Measurements from ENCODE around the gene IQCH.

Gene IQCH

DNA sequence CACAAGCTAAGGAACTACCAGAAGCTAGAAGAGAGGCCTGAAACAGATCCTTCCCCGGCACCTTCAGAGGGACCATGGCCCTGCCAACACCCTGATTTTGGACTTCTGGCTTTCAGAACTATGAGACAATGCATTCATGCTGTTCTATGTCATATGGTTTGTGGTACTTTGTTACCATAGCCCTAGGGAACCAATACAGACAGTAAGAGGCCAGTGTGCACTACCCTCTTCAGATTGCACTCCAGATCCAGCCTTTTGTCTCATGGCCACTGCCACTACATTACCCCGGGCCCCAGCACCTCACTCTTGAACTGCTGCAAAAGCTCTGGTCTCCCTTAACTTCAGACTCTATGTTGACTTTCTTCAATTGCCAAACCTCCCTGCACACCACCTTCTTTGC, 24.1 kb upstream of the IQCH start:
- TF ChIP-seq GATA3 (IDR thresholded peaks at IDR 0.05; ENCODE audit: low read depth, low read length) (no peak), GATA2 (IDR thresholded peaks at IDR 0.05; ENCODE audit: low read depth, low read length) (no peak)

DNA sequence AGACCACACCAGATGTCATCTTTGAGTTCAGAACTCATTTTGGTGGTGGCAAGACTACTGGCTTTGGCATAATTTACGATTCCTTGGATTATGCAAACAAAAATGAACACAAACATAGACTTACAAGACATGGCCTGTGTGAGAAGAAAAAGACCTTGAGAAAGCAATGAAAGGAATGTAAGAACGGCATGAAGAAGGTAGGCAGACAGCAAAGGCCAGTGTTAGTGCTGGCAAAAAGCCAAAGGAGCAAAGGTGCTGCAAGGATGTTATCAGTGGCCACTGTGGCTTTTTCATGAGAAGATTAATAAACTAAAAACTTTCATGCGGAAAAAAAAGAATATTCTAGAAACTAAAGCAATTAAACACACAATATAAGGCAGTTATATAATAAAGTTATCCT, 22.0 kb upstream of the IQCH start:
- TF ChIP-seq GATA2 (IDR thresholded peaks at IDR 0.05; ENCODE audit: low read depth, low read length) (no peak), GATA3 (IDR thresholded peaks at IDR 0.05; ENCODE audit: low read depth, low read length) (no peak)

DNA sequence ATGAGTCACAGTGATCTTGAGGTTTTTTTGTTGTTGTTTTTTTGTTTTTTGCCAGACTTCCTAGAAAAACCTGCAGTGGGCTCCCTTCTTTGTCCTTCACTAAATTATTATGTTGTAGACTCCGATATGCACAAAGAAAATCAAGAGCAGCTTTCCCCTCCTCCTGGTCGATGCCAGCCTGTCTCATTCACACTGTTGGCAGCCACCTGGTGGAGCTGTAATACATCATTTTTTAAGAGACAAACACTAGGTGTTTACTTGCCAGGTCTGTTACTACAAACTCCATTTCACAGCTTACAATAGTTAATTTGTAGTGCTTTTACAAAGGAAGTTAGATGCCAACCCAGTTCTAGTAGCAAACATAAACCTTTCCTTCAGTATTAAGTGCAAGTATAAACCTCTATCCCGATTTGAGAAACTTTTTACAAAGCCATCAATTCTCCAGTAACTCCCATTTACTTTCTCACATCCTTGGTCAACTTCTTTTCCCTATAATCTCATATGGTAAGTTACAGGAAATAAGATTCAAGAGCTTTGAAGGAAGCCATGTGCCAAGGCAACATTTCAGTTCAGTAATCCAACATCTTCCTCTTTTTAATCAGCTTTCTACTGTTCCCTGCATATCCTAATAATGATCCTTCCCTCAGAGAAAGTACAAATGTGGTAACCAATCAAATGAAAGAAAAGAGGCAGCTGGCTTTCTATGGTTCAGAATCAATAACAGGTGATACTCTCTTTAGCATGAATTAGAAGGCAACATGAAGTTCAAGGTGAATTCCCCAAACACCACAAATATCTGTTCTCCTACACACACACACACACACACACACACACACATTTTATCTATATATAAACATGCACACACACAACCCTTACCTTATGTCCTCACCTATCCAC, 14.1 kb upstream of the IQCH start:
- TF ChIP-seq GATA3 (IDR thresholded peaks at IDR 0.05; ENCODE audit: low read depth, low read length) (no peak), GATA2 (IDR thresholded peaks at IDR 0.05; ENCODE audit: low read depth, low read length) (no peak)

DNA sequence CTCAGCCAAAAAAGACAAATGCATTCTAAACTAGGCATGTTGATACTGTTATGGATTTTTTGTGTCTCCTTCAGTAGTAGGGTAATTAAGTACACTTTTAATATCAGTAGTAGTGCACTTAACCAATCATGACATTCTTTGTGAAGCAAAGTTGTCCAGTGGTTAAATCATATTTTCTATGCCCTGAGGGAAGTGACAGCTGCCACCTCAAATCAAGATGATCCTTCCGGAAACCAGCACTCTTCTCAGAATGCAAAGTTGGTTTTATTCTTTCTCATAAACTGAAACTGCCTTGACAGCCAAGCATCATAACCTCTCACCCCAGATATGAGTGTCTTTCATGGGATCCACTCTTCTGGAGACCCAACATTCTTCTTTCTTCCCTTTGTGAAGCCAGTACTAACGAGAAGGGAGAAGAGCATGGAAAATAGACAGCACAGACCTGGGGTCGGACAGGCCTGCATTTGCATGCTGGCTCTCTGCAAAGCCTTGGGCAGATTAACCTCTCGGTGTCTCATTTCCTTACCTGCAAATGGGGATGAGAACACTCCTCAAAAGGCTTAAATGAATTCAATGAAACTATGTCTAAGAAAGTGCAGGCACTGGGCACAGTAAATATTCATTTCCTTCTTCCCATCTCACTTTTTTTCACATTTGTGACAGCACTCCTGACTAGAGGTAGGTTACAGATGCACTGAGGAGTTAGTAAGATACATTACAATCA, 13.3 kb upstream of the IQCH start:
- TF ChIP-seq GATA3 (IDR thresholded peaks at IDR 0.05; ENCODE audit: low read depth, low read length): no peak

DNA sequence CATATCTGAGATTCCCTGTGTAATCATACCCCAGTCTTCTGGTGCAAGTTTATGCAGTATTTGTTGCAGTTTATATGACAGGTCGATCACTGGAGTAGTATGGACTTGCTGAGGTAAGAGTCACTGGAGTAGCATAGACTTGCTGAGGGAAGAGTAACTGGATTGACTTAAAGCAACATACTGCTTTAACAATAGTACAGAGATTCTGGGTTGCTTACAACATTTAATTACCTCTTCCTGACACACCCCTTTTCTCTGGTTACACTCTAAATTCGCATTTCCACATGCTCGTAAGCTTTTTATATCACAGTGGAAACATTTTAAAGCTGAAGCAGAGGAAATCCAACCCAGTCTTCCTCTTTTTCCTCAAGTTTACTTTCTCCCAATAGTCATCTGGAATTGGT, 11.9 kb upstream of the IQCH start:
- TF ChIP-seq GATA3 (IDR thresholded peaks at IDR 0.05; ENCODE audit: low read depth, low read length): no peak
- no peak for TF ChIP-seq GATA2 (IDR thresholded peaks at IDR 0.05; ENCODE audit: low read depth, low read length)

DNA sequence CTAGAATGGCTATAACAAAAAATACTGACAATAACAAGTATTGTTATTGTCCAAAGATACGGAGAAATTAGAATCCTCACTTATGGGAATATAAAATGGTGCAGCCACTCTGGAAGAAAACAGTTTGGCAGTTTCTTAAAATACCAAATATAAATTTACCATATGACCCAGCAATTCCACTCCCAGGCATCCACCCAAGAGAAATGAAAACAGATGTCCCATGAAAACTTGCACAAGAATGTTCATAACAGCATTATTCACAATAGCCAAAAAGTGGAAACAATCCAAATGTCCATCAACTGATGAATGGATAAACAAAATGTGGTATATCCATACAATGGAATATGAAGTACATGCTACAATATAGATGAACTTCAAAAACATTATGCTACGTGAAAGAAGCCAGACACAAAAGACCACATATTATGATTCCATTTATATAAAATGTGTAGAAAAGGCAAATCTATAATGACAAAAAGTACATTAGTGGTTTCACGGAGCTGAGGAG, 9.6 kb upstream of the IQCH start:
- TF ChIP-seq GATA2 (IDR thresholded peaks at IDR 0.05; ENCODE audit: low read depth, low read length) (no peak), GATA3 (IDR thresholded peaks at IDR 0.05; ENCODE audit: low read depth, low read length) (no peak)

DNA sequence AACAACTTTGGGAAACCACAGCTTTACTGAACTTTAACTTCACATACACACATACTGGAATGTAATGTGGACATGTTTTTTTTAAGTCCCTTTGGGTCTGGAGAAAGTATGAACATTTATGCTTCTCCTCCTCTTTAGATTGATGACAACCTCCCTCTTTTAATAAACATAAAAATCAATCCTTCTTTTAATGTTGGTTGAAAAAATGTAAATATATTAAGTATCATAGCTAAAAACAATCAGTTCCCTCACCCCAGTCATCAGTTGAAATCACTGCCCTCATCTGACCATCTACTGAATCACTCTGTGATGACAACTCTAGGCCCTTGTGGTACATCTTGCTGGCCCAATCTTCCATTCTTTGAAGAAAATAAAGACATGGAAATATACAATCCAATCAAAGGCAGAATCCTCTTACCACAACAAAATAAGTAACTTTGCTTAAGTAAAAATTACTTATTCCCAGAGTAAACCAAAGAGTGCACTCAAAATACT, 6.5 kb upstream of the IQCH start:
- TF ChIP-seq GATA3 (IDR thresholded peaks at IDR 0.05; ENCODE audit: low read depth, low read length): no peak
- no peak for TF ChIP-seq GATA2 (IDR thresholded peaks at IDR 0.05; ENCODE audit: low read depth, low read length)

DNA sequence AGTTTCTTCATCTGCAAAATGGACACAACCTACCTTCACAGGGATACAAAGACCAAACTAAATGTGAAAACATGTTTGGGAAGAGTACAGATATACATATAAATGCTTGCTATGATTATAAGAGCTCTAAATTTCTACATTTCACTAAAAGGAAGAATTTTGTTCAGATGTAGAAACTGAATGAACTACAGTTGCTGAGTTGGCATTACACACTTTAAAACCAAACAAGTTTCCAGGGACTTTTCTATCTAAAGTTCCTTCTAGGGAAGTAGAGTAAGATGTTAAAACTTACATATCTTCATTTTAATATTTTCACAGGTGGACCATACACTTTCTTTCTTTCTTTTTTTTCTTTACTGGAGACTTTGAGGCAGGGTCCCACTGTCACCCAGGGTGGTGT, 4.8 kb upstream of the IQCH start:
- TF ChIP-seq GATA3 (IDR thresholded peaks at IDR 0.05; ENCODE audit: low read depth, low read length): no peak
- TF ChIP-seq GATA2 (IDR thresholded peaks at IDR 0.05; ENCODE audit: low read depth, low read length): no peak

DNA sequence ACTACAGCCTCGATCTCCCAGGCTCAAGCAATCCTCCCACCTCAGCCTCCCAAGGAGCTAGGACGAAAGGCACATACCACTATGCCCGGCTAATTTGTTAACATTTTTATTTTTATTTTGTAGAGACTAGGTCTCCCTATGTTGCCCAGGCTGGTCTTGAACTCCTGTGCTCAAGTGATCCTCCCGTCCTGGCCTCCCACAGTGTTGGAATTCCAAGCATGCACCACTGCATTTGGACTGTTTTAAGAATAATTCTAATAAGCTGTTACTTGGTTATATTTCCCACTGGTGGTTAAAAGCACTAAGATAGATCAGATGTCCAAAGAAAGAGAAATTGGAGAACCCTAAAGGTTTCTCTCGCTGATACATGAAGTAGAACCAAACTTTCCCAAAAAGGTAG, 3.3 kb upstream of the IQCH start:
- TF ChIP-seq GATA2 (IDR thresholded peaks at IDR 0.05; ENCODE audit: low read depth, low read length): no peak
- no peak for TF ChIP-seq GATA3 (IDR thresholded peaks at IDR 0.05; ENCODE audit: low read depth, low read length)

DNA sequence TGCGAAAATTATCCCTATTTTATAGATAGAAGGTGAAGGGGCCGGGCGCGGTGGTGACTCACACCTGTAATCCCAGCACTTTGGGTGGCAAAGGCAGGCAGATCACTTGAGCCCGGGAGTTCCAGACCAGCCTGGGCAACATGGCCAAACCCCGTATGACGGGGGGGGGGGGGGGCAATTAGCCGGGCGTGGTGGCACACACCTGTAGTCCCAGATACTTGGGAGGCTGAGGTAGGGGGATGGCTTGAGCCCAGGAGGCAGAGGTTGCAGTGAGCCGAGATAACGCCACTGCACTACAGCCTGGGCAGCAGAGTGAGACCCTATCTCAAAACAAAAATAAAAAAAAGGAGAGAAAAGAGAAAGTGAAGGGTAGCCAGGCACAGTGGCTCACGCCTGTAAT, 1.5 kb upstream of the IQCH start:
- no peak for TF ChIP-seq GATA2 (IDR thresholded peaks at IDR 0.05; ENCODE audit: low read depth, low read length)
- no peak for TF ChIP-seq GATA3 (IDR thresholded peaks at IDR 0.05; ENCODE audit: low read depth, low read length)

DNA sequence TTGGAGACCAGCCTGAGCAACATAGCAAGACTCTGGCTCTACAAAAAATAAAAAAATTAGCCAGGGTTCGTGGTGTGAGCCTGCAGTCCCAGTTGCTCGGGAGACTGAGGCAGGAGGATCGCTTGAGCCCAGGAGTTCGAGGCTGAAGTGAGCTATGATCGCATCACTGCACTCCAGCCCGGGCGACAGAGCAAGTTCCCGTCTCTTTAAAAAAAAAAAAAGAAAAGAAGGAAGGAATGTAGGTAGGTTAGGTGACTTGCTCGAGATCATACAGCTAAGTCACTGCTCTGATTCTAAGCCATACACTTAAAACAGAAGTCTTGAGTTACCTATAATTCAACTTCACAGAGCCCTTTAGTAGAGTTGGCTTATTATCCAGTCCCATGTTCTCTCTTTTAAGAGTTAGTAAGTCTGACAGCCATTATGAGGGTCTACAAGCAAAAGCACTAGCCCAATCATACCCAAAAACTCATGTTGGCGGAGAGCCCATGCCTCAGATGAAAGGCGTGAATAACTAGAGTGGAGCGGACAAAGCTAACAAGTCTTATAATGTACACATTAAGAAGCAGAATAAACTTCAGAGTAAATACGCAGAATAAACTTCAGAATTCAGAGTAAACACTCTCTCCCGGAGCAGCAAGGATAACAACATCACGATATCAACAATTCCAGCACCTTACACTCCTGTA, 893 bp upstream of the IQCH start:
- no peak for TF ChIP-seq GATA3 (IDR thresholded peaks at IDR 0.05; ENCODE audit: low read depth, low read length)
- TF ChIP-seq GATA2 (IDR thresholded peaks at IDR 0.05; ENCODE audit: low read depth, low read length): no peak

DNA sequence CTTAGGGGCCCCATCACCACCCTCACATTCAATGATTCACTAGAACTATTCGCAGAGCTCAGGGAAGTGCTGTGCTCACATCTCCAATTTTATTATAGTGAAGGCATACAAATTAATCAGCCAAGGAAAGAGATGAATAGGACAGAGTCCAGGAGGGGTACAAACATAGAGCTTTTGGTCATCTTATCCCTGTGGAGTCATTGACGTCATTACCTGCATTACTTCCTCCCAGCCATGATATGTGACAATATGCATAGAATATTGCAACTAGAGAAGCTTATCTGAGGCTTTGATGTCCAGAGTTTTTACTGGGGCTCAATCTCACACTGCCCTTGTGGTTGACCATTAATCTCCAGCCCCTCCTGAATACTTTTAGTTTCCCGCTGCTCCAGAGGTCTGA, 1.5 kb downstream of the IQCH start:
- TF ChIP-seq GATA2 (IDR thresholded peaks at IDR 0.05; ENCODE audit: low read depth, low read length): no peak
- no peak for TF ChIP-seq GATA3 (IDR thresholded peaks at IDR 0.05; ENCODE audit: low read depth, low read length)

DNA sequence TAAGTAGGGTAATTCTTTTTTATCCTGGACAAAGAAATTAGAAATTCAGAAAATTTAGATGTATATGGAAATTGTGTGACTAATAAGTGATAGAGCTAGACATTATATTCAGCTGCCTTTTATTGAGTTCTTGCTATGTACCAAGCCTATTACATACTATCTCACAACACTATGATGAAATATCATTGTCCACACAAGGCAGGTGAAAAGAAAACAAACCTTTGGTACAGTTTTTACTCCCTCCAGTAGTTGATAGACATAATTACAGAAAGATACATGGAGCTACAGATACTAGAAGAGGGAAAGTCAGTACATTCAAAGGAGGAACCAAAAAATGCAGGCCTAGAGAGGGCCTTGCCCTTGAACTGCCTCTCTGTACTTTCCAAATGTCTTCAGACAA, 4.8 kb downstream of the IQCH start:
- no peak for TF ChIP-seq GATA2 (IDR thresholded peaks at IDR 0.05; ENCODE audit: low read depth, low read length)
- no peak for TF ChIP-seq GATA3 (IDR thresholded peaks at IDR 0.05; ENCODE audit: low read depth, low read length)

DNA sequence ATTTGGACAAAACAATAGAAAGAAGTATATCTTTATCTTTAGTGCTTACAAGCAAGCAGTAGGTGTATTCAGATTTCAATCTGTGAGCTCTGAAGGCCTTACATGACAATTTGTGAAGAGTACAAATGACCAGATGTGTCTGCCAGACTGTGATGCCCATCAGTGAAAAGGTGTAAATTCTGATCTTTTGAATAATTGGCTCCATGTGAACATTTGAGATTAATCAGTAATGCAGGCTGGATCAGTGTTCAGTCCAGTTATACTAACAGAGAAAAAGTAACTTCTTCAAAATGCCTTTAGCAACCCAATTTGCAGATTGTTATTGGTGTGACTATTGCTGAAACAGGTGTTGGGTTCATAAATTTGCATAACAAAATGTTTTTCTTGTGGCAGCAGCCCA, 5.2 kb downstream of the IQCH start:
- TF ChIP-seq GATA3 (IDR thresholded peaks at IDR 0.05; ENCODE audit: low read depth, low read length): no peak
- no peak for TF ChIP-seq GATA2 (IDR thresholded peaks at IDR 0.05; ENCODE audit: low read depth, low read length)

Measured in SH-SY5Y (cell line).